NCI-H446 (cell line): Measurements from ENCODE around the gene ANP32B.
A peak's percentile ranks its signal among the peaks of the same experiment; 100 is the strongest.
"Not testable (repeated sequence)": the region's sequence is repeated elsewhere in the genome, so short reads cannot be mapped to it uniquely, and the experiment has no call there.

Source experiments
- DNase-seq, 2 experiments: peaks; one replicate each; lab custom pipeline; 2025; lab: John Stamatoyannopoulos, UW

The ANP32B gene

GRCh38 chr9:97992219-97992618 is 9.1 kb downstream of the ANP32B start:
- no peak for DNase-seq

GRCh38 chr9:97993000-97993399 is 9.9 kb downstream of the ANP32B start:
- DNase-seq = no peak

GRCh38 chr9:97994703-97995102 is 11.6 kb downstream of the ANP32B start:
- DNase-seq = no peak

- not testable (repeated sequence) for DNase-seq
Measured at GRCh38 chr9:97996676-97997075, 13.5 kb downstream of the ANP32B start.

GRCh38 chr9:97997330-97998276 is 14.5 kb downstream of the ANP32B start:
- DNase-seq = no peak

GRCh38 chr9:98002808-98003207 is 19.7 kb downstream of the ANP32B start:
- DNase-seq = peak; percentile 37 to 69

- DNase-seq = no peak
Measured at GRCh38 chr9:98006127-98006796, 23.1 kb downstream of the ANP32B start.

- DNase-seq = no peak
Measured at GRCh38 chr9:98007251-98007928, 24.2 kb downstream of the ANP32B start.

GRCh38 chr9:98008764-98009163 is 25.6 kb downstream of the ANP32B start:
- no peak for DNase-seq

- DNase-seq = no peak
Measured at GRCh38 chr9:98009437-98009836, 26.3 kb downstream of the ANP32B start.

GRCh38 chr9:98009936-98010335 is 26.8 kb downstream of the ANP32B start:
- no peak for DNase-seq

- DNase-seq = no peak
Measured at GRCh38 chr9:98010445-98010844, 27.3 kb downstream of the ANP32B start.

GRCh38 chr9:98011122-98011521 is 28.0 kb downstream of the ANP32B start:
- DNase-seq = no peak

- no peak for DNase-seq
Measured at GRCh38 chr9:98016137-98016680, 33.1 kb downstream of the ANP32B start.

GRCh38 chr9:98017306-98017705 is 34.2 kb downstream of the ANP32B start:
- no peak for DNase-seq

GRCh38 chr9:98018347-98018746 is 35.2 kb downstream of the ANP32B start:
- DNase-seq = no peak

GRCh38 chr9:98019098-98019497 is 36.0 kb downstream of the ANP32B start:
- no peak for DNase-seq

- DNase-seq = not testable (repeated sequence)
Measured at GRCh38 chr9:98019869-98020268, 36.7 kb downstream of the ANP32B start.

GRCh38 chr9:98020476-98021145 is 37.5 kb downstream of the ANP32B start:
- no peak for DNase-seq

- no peak for DNase-seq
Measured at GRCh38 chr9:98021306-98022040, 38.3 kb downstream of the ANP32B start.

GRCh38 chr9:98022447-98022846 is 39.3 kb downstream of the ANP32B start:
- no peak for DNase-seq
